Ishikawa (cell line): ENCODE measurements around the gene NOTCH2.

ENCODE experiments used
- CEBPB ChIP-seq: IDR thresholded peaks from 2 replicates; pipeline ENCODE4 v1.6.1; 2012
- CREB1 ChIP-seq: IDR thresholded peaks from 2 replicates; pipeline ENCODE4 v1.6.1; 2012; ENCODE audit warnings: low read depth
- EGR1 ChIP-seq: IDR thresholded peaks from 2 replicates; pipeline ENCODE4 v1.6.1; 2012
- EP300 ChIP-seq: IDR thresholded peaks from 2 replicates; pipeline ENCODE4 v1.6.1; 2012; ENCODE audit warnings: borderline replicate concordance
- FOXM1 ChIP-seq: IDR thresholded peaks from 2 replicates; pipeline ENCODE4 v1.6.1; 2012; ENCODE audit warnings: low read depth, borderline replicate concordance
- NFIC ChIP-seq: IDR thresholded peaks from 2 replicates; pipeline ENCODE4 v1.6.1; 2012
- RAD21 ChIP-seq: IDR thresholded peaks from 2 replicates; pipeline ENCODE4 v1.6.1; 2012; ENCODE audit warnings: low read depth
- TAF1 ChIP-seq: IDR thresholded peaks from 2 replicates; pipeline ENCODE4 v1.6.1; 2012; ENCODE audit warnings: low read depth, mild to moderate bottlenecking
- TCF12 ChIP-seq: IDR thresholded peaks from 2 replicates; pipeline ENCODE4 v1.6.1; 2012; ENCODE audit warnings: low read depth
- TEAD4 ChIP-seq: IDR thresholded peaks from 2 replicates; pipeline ENCODE4 v1.6.1; 2012
- YY1 ChIP-seq: IDR thresholded peaks from 2 replicates; pipeline ENCODE4 v1.6.1; 2012; ENCODE audit warnings: low read depth
- ZBTB7A ChIP-seq: IDR thresholded peaks from 2 replicates; pipeline ENCODE4 v1.6.1; 2012; ENCODE audit warnings: low read depth
- TF ChIP-seq, protein P1 (sequence below): IDR thresholded peaks from 2 replicates; pipeline ENCODE4 v1.6.1; 2012
- TF ChIP-seq, protein P2 (sequence below): IDR thresholded peaks from 2 replicates; pipeline ENCODE4 v1.6.1; 2012
- TF ChIP-seq, protein P3 (sequence below): IDR thresholded peaks from 2 replicates; pipeline ENCODE4 v1.6.1; 2012; ENCODE audit warnings: low read depth, mild to moderate bottlenecking

NOTCH2 gene

DNA sequence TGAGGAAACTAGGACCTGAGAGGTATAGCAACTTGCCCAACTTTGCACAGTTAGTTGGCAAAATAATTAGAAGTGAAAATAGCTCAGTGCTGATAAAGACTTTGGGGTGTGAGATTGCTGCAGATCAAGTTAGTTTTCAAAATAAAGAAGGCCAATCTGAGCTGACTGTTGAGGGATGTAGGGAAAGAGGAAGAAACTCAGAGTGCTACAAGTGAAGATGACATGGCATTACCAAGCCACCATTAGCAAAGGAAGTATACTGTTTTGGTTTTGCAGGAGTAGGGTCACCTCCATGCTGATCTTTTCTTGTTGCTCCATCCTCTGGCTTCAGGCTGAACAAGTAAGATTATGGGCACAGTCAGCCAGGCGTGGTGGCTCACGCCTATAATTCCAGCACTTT lies 94.5 kb downstream of the NOTCH2 start:
- TF ChIP-seq ZBTB7A (no peak), TCF12 (no peak)
- TF ChIP-seq, protein P1, sequence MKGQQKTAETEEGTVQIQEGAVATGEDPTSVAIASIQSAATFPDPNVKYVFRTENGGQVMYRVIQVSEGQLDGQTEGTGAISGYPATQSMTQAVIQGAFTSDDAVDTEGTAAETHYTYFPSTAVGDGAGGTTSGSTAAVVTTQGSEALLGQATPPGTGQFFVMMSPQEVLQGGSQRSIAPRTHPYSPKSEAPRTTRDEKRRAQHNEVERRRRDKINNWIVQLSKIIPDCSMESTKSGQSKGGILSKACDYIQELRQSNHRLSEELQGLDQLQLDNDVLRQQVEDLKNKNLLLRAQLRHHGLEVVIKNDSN, result no peak

DNA sequence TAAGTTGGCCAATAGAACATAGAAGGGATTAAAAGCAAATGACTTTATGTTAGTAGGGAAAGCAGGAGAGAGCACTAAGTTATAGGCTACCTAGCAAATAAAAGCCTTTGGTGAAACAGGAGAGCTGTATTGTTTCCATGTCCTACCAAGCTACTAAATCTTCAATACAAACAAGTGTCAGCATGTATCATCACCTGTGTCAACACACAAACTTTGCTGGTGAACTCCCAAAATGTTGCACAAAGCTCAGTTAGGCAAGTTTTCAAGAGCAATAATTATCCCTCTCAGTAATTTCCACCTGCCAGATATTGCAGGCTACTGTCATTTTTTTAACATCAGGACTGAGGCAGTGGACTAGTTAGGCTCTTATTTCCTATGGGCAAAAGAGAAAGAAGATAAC lies 95.4 kb downstream of the NOTCH2 start:
- TF ChIP-seq EGR1 (no peak), CREB1 (no peak), CEBPB (no peak), TAF1 (no peak), YY1 (no peak), RAD21 (no peak), FOXM1 (no peak), NFIC (no peak), ZBTB7A (no peak), TCF12 (no peak), TEAD4 (no peak), EP300 (no peak)
- TF ChIP-seq, protein P2, sequence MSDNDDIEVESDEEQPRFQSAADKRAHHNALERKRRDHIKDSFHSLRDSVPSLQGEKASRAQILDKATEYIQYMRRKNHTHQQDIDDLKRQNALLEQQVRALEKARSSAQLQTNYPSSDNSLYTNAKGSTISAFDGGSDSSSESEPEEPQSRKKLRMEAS, result no peak
- TF ChIP-seq, protein P1, result no peak
- TF ChIP-seq, protein P3, sequence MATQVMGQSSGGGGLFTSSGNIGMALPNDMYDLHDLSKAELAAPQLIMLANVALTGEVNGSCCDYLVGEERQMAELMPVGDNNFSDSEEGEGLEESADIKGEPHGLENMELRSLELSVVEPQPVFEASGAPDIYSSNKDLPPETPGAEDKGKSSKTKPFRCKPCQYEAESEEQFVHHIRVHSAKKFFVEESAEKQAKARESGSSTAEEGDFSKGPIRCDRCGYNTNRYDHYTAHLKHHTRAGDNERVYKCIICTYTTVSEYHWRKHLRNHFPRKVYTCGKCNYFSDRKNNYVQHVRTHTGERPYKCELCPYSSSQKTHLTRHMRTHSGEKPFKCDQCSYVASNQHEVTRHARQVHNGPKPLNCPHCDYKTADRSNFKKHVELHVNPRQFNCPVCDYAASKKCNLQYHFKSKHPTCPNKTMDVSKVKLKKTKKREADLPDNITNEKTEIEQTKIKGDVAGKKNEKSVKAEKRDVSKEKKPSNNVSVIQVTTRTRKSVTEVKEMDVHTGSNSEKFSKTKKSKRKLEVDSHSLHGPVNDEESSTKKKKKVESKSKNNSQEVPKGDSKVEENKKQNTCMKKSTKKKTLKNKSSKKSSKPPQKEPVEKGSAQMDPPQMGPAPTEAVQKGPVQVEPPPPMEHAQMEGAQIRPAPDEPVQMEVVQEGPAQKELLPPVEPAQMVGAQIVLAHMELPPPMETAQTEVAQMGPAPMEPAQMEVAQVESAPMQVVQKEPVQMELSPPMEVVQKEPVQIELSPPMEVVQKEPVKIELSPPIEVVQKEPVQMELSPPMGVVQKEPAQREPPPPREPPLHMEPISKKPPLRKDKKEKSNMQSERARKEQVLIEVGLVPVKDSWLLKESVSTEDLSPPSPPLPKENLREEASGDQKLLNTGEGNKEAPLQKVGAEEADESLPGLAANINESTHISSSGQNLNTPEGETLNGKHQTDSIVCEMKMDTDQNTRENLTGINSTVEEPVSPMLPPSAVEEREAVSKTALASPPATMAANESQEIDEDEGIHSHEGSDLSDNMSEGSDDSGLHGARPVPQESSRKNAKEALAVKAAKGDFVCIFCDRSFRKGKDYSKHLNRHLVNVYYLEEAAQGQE, result no peak

DNA sequence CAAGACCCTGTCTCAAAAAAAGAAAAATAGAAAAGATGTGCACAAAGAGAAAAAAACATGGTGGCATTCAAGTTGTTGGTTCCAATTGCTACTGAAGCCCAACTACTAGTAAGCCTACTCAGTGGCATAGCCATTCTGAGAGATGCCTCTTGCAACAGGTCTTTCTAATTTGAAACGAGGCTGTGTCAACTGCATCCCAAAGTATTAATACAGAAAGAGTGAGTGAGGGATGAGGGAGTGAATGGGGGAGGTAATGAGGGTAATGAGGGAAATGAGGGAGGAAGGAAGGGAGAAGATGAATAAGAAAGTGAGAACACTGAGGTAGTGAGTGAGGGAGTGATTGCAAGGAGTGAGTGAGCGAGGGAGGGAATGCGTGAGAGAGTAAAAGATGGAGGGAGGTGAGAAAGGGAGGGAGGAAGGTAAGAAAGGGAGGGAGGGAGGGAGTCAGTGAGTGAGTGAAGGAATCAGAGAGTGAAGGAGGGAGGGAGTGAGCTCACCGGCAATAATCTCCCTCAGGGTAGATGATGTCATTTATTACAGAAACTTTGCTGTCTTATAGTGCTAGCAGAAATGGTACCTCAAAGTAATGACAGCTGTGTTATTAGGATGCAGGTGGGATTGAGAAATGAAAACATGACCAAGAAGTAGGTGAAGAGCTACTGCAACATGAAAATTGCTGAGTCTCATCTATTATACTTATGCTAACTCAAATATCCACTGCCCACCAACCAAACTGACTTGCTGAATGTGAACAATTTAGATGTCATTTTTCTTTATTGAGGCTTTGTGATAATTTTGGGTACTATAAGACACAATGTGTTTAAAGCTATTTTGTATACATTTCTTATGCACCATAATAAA lies 97.5 kb downstream of the NOTCH2 start:
- TF ChIP-seq TEAD4 (no peak), EGR1 (no peak), YY1 (no peak), EP300 (no peak), ZBTB7A (no peak)
- TF ChIP-seq, protein P2, result no peak

DNA sequence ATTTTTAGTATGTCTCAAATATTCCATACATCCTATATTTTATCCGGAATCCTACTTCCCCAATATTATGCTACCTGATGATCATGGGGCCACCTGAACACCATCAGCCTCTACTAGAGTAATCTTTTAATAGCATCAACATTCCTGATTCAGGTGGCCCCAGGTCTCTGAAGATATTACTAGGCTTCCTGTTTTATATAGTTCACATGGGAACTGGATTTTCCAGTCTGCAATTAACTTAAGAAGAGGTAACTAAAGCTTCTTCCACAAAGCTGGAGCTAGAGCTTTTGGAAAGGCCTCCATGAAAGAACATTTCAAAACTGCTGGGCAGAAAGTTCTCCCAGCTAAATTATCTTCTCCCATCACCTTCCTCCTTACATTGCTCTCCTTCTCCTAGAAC lies 100.9 kb downstream of the NOTCH2 start:
- TF ChIP-seq, protein P2, result no peak
- TF ChIP-seq RAD21 (no peak), CREB1 (no peak), CEBPB (no peak), YY1 (no peak), TCF12 (no peak), TEAD4 (no peak), EP300 (no peak)
- TF ChIP-seq, protein P1, result no peak

DNA sequence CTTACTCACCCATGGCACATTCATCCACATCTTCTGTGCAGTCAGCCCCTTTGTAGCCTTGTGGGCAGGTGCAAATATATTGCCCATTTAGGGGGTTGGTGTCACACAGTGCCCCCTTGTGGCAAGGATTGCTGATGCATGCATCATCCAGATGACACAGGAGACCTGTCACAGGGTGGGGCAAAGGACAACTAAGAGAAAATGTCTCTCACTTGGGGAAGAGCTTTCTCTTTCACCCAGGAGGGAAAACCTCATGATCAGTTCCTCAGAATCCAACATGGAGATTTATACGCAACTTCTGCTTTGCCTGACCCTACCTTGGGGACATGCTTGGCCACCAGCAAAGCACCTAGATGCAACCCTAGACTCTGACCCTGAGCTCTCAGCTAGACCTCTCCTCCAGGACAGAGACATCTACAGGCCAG lies 101.4 kb downstream of the NOTCH2 start:
- no peak for TF ChIP-seq ZBTB7A
- no peak for TF ChIP-seq TCF12
- peak; percentile 56 for TF ChIP-seq RAD21

DNA sequence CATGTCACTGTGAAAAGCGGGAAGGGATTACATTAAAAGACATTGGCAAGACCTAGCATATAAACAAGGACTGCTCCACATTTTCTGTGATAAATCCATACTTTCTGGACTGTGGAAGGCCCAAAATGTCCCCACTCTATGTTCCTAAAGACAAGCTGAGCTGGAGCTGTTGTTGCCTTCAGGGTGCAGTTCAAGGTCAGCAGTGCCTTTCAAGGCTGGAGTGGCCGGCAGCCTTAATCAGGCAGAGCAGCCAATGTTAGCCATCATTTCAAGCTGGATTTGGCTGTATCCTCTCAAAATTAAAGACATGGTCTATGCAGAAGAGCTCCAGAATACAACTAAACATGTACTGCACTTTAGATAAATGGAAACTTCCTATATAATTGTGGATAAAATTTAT lies 102.8 kb downstream of the NOTCH2 start:
- TF ChIP-seq ZBTB7A (no peak), FOXM1 (no peak), EP300 (no peak), YY1 (no peak), CREB1 (no peak)
- TF ChIP-seq, protein P2, result no peak

DNA sequence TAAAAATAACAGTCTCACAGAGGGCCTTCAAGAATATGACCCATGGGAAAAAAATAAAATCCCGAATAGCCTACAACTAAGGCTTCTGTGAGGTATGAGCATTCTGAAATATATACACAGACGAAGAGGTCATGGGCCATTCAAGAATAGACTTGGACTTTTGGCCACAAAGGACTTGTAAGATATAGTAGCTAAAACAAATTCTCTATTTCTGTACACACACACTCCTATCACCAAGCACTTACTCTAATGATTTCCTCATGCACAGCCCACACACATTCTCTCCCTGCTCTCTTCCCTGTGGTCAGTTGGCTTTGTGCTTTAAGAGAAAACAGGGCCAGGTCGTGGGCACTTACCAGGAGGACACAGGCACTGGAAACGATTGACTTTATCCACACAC lies 103.4 kb downstream of the NOTCH2 start:
- TF ChIP-seq, protein P3, result no peak
- TF ChIP-seq, protein P1, result no peak
- TF ChIP-seq EP300, result no peak
- TF ChIP-seq TCF12, result no peak
- TF ChIP-seq NFIC, result no peak
- TF ChIP-seq TAF1, result no peak
- TF ChIP-seq ZBTB7A, result no peak
- TF ChIP-seq RAD21, result no peak
- no peak for TF ChIP-seq EGR1
- no peak for TF ChIP-seq CREB1
- no peak for TF ChIP-seq TEAD4
- no peak for TF ChIP-seq FOXM1
- no peak for TF ChIP-seq YY1
- TF ChIP-seq CEBPB, result no peak
- TF ChIP-seq, protein P2, result no peak
